ENCODE results near the gene FAM120A.
A peak's percentile ranks its signal among the peaks of the same experiment; 100 is the strongest.

The FAM120A gene

DNA sequence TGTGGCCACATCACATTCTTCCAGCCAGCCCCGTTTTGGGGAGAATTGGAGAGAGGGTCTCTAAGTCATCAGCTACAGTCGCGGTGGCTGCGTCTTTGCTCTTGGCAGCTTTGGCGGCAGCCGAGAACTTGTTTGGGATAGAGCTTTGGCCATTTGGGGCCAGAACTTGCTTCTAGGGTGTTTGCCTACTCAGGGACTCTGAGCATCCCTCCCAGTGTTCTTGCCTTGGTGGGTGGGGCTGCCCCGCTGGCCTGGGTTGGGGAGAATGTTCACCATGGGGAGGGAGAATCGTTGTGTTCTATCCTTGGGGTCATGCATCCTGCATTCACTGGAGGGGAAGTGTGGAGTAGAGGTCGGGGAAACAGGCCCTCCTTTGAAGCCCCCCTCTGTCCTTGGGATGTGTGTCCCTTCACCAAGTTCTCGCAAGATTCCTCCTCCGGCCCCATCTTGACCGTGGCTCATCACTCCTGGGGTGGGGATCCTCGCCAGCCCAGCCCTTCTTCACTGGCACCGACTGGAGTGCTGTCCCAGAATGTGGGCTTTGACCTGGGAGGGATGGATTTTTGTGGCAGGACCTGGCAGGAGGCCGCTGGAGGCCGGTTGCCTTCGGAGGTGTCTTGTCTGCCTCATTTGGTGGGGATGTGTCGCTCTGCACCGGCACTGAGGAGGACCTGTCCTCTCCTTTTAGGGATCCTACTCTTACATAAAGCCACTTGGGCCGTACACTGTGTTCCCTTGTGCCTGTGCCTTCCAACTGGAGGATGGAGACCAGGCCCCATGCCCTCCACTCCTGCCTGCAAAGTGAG is 128.4 kb downstream of the FAM120A start:
- DNase-seq (ENCODE audit: low spot score), result peak; percentile 14

DNA sequence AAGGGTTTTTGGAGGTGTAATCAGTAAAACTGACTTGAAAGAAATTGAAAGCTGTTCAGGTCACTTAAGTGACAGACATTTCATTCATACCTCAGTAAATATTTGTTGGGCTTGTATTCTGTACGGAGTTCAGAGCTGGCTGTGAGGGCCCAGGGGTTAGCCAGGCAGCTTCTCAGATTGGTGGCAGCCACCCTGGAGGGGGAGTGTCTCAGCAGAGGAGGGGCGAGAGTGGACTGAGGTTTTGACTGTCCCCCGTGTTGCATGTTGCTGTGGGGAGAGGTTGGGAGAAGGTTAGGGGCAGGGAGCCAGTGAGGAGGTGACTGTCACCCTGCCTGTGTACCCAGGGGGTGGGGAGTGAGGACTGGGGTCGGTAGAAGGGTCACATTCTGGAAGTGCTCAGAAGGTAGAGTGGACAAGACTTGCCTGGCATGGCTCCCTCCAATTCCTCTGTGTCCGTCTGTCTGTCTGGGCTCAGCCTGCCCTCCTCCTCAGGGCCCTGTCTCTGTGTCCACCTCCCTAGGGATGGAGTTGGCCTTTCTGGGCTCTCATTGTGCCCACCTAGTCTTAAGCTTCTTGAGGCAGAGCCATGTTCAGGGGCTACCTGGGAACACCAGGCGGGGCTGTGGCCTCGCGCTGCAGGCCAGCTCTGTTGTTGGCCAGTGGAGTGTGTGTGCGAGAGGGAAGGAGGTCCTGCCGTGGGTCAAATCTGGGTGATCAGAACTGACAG is 129.3 kb downstream of the FAM120A start:
- DNase-seq (ENCODE audit: low spot score), result peak; percentile 12

DNA sequence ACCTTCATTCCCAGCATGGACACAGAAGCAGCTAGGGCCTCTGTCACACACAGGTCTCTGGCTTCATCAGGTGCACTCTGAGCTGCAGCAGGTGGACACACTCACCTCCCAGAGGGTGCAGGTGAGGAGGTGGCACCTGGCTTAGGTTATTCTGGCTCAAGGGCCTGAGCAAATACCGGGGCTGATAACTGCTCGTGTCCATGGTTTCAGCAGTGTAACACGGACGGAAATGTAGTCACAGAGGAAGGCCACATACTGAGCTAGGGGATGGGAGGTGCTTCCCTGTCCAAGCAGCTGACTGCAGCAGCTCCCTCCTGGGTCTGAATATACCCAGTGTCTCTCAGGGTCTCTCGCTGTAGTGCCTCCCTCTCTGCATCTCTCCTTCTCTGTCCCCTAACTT is 130.6 kb downstream of the FAM120A start:
- DNase-seq (ENCODE audit: low spot score), result peak; percentile 8

DNA sequence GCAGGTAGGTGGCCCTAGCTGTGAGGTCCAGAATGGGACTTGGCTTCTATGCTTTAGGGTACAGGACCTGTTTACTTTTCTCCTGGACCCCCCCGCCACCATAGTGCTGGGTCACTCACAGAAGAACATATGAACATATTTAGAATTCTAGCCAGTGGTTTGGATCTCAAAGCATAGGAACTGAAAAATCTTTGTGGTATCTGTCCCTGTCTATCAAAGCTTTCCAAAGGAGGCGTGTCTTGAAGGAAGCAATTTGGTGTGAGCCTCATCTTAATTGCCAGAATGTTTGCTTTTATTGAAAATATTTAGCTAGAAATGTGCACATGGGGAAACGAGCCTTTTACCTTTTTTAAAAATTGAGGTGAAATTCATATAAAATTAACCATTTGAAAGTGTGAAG is 131.1 kb downstream of the FAM120A start:
- no peak for DNase-seq (ENCODE audit: low spot score)

DNA sequence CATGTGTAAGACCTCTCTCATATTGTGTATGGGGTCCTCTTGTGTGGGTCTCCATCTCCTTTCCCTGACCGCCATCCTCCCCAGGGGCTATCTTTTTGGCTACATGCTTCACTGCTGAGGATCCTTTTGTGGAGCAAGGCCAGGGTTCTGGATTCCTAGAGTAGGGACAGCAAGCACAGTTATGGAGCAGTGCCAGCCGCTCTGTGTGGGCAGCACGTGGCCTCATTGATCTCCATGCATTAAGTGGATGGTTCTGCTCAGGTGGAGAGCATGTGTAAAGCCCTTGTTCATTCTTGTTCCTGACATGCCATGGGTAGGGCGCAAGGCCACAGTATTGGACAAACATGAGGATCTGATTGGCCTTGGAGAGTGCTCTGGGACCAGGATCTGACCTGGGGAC is 133.8 kb downstream of the FAM120A start:
- peak; percentile 10 for DNase-seq (ENCODE audit: low spot score)

DNA sequence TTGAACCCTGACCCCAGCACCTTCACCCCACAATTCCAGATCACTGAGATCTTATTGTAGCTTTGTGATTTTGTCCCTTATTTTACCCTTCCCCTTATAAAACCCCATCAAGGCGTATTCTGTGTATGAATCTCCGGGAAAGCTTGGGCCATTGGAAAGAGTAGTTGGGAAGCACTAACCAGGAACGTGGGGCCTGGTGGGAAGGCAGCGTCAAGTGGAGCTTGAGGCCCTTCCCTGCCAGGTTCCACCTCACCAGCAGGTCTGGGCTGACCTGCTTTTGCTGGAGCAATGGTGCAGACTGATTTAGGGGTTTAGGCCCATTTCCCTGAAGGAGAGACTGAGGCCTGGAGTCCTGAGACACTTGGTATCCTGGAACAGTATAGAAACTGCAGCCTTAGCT is 134.2 kb downstream of the FAM120A start:
- DNase-seq (ENCODE audit: low spot score), result no peak

DNA sequence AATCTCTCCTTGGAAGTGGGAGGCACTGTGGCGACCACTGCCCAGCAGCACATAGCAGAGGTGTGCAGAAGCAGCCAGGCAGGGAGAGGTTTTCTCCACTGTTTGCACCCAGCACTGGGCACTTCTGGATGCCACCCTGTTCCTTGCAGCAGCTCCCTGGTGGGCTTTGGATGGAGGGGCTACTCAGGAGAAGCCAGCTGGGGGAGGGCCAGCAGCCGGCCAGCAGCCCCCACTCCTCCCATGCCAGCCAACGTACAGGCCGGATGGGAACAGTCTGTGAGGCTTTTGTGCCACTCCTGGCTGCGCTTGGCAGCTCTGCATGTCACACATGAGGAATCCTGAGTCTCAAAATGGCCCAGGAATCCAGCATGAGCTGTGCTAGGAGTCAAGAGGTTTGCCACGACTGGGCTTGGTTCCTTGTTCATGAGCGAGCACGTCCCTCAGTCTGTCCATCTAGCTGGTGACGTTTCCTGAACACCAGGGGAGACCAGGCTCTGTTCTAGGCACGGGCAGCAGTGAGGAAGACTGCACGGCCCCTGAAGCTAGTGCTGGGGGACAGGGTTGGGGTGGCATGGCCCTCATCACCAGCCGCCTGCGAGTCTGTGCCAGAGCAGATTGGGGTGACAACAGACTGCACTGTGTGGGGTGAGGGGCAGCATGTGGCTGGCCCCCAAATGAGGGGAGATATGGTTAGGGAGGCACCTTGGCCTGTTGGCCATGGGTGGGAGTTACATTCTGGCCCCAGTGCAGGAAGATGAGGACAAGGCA is 135.0 kb downstream of the FAM120A start:
- DNase-seq (ENCODE audit: low spot score), result peak; percentile 13

DNA sequence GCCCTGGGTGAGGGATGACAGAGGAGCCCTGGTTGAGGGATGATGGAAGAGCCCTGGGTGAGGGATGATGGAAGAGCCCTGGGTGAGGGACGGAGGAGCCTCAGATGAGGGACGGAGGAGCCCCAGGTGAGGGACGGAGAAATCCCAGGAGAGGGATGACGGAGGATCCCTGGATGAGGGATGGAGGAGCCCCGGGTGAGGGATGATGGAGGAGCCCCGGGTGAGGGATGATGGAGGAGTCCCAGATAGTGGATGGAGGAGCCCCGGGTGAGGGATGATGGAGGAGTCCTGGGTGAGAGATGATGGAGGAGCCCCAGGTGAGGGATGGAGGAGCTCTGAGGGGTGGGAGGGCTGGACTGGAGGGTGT is 135.8 kb downstream of the FAM120A start:
- DNase-seq (ENCODE audit: low spot score), result peak; percentile 4

DNA sequence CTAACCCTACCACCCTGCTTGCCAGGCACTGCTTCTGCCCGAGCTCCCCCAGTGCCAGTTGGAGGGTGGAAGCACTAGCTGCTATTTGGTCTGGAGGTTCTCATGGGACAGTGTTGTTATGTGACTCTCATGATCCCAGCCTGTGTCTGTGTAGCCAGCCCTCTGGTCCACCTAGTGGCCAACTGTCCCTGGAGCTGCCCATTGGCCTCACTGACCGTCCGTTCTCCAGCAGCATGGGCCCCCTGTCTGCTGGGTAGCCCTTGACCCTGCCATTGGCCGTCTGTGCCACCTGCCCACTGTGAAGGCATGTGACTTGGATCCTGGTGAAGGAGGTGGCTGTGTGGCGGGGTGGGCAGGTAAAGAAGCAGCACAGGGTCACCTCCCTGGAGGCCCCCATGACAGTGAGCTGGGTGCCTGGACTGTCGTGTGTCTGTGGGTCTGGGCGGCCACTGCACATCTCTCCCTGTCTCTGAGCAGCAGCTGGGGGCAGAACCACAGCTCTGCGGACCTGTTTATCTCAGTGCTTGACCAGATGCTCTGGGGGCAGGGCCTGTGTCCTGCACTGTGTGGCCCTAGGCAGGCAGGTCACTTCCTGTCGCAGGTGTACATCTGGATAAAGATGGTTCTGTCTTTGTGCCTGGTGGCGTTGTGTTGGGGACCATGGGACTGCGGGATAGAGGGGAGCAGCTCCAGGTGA is 136.3 kb downstream of the FAM120A start:
- DNase-seq (ENCODE audit: low spot score), result peak; percentile 19

DNA sequence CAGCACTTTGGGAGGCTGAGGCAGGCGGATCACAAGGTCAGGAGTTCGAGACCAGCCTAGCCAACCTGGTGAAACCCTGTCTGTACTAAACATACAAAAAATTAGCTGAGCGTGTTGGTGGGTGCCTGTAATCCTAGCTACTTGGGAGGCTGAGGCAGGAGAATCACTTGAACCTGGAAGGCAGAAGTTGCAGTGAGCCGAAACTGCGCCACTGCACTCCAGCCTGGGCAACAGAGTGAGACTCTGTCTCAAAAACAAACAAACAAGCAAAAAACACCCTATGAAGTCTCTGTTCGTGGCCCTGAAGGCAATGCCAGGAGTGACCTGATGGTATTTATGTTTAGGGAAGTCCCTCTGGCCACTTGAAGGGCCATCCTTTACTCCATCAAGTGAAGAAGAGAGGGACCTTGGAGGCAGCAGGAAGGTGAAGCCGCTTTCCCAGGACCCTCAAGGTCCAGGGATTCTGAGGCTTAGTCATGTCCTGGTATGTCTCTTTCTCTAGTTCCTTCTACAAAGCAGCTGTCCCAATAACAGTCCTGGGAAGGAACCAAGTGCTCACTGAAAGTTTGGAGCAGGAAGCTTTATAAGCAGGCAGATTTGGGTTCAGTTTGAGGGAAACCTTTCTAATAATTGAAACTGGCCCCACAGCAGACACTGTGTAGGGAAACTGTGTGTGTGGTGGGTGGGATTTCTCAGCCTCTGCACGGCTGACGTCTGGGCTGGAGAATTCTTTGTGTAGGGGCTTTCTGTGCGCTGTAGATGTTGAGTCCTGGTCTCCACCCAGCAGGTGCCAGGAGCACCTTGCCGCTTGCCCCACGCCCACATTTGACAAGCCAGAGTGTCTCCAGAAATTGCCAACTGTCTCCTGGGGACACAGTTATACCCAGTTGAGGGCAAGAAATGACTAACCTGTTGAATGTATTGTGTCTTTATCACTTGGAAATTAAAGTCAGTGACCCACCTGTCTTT is 137.4 kb downstream of the FAM120A start:
- DNase-seq (ENCODE audit: low spot score), result peak; percentile 19

DNA sequence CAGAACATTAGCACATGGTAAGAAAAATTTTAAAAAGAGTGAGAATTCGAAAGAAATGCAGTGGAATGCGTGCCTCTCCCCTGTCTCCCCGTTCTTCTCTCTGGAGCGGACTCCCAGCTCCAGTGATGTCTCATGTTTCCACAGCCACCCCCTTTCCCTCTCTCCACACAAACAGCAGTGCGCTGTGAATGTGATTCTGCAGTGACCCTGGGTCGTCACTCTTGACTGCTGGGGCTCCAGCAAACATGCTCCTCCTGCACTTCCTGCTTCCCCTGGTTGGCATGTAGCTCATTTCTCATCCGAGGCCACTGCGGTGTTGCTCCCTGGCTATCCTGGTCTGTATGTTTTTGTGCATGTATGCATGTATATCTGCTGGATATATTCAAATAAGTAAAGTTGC is 138.2 kb downstream of the FAM120A start:
- peak; percentile 17 for DNase-seq (ENCODE audit: low spot score)

DNA sequence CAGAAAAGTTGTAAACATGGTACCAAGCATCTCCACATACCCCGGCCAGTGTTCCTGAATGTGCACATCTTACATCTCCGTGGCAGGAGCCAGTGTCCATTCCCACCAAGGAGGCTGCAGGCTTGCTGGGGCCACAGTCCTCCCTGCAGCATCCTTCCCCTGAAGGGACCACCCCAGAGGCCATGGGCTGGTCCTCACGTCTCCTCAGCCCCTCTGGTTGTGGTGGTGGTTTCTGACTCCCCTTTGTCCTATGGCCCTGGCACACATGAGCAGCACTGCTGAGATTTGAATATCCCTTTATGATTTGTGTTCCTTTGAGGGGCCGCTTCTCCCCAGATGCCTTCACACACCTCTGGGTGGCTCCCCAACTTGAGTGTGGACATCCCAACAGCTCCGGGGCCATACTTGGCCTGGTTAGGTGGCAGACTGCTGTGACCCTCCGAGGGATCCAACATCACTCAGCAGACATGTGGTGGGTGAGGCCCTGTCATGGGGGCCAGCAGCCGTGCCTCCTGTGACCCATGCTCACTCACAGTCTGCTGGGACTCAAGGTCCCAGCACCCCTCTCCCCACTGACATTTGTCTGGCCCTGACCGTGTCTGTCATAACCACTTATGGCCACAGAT is 139.2 kb downstream of the FAM120A start:
- peak; percentile 18 for DNase-seq (ENCODE audit: low spot score)

DNA sequence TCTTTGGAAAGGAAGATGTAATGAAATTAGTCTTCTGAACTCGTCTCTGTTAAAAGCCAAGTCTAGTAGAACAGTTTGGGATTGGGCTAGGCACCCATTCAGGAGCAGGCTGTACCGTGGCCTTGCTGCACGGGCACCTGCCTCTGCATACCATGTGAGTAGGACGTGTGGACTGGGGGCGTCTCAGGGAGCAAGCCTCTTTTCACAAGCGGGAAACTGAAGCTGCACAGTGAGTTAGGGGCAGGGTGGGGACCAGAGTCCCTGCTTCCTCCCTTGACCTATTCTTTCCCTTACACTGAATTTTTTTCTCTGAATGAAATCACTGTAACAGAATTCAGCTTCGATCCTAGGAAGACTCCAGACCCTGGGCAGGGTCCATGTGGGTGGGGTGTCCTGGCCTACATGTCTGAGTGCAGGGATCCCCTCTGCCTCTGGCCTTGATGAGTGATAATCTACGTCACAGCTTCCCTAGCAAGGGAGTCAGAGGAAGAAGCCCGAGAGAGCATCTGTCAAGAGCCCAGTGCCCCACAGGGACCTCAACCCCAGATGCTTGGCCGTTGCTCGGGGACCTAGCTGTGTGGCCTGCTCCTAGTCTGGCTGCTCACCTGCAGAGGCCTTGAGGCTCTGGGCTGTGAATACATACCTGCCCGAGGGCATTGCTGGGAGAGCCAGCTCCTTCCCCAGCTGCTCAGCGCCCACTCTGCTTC is 140.0 kb downstream of the FAM120A start:
- DNase-seq (ENCODE audit: low spot score), result peak; percentile 17

DNA sequence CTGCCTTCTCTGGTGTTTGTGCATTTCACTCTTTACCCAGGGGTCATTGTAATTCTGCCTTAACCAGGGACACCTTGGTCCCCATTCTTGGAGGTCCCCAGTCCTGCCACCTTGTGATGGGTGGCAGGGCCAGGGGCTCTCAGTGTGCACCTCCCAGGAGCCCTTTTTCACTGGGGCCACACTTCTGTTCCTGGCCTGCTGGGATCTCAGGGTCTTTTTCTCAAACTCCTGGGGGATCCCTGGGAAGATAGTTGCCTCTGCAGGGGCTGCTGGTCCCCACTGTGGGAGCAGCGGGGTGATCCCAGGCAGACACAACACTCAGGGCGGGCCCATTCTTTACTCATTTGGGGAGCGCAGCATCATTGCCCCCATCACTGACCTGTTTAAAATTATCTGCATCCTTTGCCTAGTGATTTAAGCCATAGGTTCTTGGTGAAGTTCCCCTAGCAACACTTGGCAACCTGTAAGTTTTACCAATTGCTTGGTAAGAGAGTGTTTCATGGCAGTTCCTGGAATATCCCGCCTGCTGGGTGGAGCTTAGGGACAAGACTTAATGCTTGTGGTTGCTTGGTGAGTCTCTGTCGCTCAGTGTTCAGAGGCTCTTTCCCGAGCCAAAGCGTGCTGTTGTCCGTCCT is 140.6 kb downstream of the FAM120A start:
- peak; percentile 10 for DNase-seq (ENCODE audit: low spot score)

DNA sequence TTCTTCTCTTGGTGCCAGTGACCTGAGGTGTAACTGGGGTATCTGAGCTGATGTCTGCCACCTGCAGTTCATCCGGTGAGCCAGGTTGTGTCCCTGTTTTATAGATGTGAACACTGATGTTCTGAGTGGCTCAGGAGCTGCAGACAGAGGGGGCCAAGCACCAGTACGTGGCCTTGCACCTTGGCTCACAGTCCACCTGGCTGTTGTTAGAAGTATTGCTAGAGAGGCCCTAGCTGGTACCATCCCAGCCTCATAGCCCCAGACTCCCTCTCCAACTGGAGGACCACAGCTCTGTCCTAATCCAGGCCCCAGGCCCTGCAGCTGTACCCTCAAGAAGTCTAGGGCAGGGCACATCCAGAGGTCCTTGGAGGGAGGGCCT is 141.1 kb downstream of the FAM120A start:
- DNase-seq (ENCODE audit: low spot score), result peak; percentile 38

DNA sequence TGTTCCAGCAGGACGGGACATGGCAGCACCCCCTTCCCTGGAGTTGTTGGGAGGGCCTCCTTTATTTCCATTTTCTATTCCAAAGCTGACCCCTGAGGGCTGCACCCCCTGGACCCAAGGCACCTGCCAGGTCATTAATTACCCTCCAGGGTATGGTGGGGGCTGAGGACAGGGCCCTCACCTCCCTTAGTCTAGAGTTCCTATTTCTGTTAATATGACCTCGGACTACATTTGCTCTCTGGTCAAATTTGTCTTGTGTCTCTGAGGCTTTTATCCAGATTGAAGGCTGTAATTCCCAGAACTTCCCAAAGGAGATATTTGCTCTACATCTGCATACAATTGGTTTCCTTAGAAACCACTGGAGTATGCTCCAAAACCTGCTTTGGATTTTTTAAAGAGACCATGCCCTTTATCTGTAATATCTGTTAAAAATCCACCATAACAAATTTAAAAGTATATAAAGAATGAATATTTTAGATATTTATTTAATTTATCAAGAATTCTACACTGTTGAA is 141.7 kb downstream of the FAM120A start:
- no peak for DNase-seq (ENCODE audit: low spot score)

DNA sequence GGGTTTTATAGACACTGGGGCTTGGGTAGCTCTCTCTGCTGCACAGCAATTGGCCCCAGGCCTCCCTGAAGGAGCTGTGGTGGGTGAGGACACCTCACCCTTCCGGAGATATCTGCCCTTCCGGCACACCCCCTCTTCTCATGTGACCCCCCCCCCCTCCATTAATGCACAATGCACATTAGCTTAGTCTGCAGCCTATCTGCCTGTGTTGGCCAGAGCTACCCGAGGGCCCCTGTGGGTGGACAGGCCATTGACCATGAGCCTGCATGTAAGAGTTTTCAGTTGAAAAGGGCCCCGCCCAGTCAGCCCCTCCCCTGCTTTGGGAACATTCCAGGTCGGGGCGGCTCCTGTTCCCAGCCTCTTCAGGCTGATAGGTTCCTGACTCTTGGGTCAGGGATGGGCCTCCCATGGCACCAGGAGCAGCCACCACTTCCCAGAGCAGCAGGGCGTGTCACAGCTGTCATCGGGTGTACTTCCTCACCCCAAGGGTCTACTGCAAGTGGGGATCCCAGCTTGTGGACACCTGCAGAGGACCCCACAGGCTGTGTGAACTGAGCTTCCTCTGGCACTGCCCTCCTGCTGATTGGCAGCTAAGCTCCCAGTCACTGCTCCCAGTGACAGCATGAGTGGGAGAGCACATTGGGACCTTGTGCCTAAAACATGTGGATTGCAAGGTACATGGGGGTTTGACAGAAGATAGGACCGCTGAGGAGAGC is 142.7 kb downstream of the FAM120A start:
- peak; percentile 22 for DNase-seq (ENCODE audit: low spot score)

DNA sequence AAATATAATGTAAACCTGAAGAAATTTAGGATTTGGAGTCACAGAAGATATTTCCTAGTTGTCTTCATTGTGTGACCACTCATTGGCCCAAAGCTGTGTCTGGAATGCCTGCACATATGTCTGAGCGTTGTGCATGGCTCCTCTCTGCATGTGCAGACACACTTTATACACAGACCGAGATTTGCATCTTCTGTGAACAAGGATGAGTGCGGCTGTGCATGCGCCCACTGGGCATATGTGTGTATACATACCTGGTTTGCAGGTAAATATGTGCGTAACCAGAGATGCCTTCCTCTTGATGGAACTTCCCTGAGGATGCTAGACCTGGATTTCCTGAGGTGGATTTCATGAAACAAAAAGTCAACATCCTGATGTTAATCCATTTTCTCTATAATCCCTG is 144.0 kb downstream of the FAM120A start:
- DNase-seq (ENCODE audit: low spot score), result no peak
